ENCODE data around the gene SLC13A3.

Gene SLC13A3

DNA sequence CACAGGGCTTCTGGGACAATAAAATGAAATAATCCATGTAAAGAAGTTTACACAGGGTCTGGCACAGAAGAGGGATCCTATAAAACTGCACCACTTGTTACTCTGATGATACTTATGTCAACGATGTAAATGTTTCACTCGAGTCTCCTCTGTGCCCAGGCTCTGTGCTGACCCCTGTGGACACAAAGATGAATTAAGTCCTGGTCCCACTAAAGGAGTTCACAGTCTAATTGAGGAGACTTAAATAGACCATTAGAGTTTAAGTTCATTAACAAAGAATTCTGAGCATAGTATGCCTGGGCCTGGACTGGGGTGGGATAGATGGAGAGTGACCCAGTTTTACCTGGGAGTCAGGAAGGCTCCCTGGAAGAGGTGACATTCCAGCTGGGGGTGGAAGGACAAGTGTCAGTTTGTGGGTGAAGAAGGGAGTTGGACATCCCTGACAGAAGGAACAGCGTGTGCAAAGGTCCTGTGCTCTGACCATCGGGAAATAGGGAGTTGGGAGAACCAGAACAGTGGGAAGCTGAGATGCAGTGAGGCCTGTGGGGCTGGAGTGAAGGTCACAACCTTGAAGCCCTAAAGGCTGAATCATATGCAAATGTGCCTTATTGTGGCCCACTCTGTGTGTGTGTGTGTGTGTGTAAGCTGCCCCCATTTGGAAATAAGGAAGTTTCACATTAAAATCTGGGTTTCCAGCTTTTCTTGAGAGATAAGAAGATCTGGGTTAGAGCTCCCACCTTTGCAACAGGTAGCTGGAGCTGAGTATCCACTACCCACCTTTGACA is 101.9 kb downstream of the SLC13A3 start:
- H3K4me3 ChIP-seq (ENCODE audit: control insufficient read depth, low read depth, low read length) = no peak overlapping the region
- no peak for DNase-seq (ENCODE audit: low read depth)
- TF ChIP-seq, protein P1, sequence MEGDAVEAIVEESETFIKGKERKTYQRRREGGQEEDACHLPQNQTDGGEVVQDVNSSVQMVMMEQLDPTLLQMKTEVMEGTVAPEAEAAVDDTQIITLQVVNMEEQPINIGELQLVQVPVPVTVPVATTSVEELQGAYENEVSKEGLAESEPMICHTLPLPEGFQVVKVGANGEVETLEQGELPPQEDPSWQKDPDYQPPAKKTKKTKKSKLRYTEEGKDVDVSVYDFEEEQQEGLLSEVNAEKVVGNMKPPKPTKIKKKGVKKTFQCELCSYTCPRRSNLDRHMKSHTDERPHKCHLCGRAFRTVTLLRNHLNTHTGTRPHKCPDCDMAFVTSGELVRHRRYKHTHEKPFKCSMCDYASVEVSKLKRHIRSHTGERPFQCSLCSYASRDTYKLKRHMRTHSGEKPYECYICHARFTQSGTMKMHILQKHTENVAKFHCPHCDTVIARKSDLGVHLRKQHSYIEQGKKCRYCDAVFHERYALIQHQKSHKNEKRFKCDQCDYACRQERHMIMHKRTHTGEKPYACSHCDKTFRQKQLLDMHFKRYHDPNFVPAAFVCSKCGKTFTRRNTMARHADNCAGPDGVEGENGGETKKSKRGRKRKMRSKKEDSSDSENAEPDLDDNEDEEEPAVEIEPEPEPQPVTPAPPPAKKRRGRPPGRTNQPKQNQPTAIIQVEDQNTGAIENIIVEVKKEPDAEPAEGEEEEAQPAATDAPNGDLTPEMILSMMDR (IDR thresholded peaks at IDR 0.05; ENCODE audit: control insufficient read depth, insufficient read depth, low read depth, low read length, missing control alignments) = no peak

DNA sequence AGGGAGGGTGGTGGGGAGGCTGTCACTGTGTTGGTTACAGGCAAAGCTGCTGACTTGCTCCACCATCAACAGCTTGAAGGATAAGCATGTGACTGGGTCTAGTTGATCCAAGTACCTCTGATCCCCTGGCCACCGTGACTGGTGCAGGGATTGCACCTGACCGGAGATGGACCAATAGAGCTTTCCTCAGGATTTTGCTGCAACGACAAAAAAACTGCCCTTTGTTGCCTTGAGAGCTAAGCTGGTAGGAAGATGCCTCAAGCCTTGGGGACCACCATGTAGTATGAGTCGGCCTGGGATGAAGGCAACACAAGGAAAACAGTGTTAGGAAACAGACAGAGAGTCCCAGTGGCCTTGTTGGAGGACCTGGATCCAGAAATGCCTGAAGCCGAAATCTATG is 102.6 kb downstream of the SLC13A3 start:
- TF ChIP-seq, protein P1 (IDR thresholded peaks at IDR 0.05; ENCODE audit: control insufficient read depth, insufficient read depth, low read depth, low read length, missing control alignments) = no peak
- DNase-seq (ENCODE audit: low read depth) = no peak

DNA sequence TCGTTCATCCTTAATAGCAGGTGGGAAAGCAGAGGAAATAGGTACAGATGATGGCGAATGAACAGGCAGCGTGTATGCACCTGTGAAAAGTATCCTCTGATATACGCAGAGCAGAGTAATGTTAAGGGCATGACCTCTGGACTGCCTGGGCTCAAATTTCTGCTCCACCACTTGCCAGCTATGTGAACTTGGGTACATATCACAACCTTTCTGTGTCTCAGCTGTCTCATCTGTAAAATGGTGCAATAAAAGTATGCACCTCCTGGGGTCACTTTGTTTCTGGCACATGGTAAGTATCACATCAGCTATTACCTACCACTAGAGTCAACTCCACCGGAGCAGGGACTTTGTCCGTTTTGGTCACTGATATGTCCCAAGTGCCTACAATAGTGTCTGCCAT is 103.3 kb downstream of the SLC13A3 start:
- no peak for DNase-seq (ENCODE audit: low read depth)
- TF ChIP-seq, protein P1 (IDR thresholded peaks at IDR 0.05; ENCODE audit: control insufficient read depth, insufficient read depth, low read depth, low read length, missing control alignments) = no peak
- H3K4me3 ChIP-seq (ENCODE audit: control insufficient read depth, low read depth, low read length) = no peak overlapping the region

More for the DNA sequence above, 102.6 kb downstream of the SLC13A3 start:
- no peak overlapping the region for H3K4me3 ChIP-seq (ENCODE audit: control insufficient read depth, low read depth, low read length)

DNA sequence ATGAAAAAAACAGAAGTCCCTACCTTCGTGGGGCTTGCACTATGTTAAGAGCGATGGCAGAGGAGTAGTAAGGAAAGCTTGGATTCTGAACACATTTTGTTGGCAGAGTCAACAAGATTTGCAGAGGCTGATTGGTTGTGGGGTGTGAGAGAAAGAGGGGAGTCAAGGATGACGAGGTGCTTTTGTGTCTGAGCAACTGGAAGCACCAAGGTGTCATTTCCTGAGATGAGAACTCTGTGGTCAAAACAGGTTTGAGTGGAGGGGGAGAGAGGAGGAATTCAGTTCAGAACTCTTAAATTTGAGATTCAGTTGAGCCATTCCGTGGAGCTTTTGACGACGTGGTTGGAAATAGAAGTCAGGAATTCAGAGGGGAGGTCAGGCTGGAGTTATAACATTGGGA is 104.3 kb downstream of the SLC13A3 start:
- DNase-seq (ENCODE audit: low read depth) = no peak
- no peak overlapping the region for H3K4me3 ChIP-seq (ENCODE audit: control insufficient read depth, low read depth, low read length)
- TF ChIP-seq, protein P1 (IDR thresholded peaks at IDR 0.05; ENCODE audit: control insufficient read depth, insufficient read depth, low read depth, low read length, missing control alignments) = no peak

DNA sequence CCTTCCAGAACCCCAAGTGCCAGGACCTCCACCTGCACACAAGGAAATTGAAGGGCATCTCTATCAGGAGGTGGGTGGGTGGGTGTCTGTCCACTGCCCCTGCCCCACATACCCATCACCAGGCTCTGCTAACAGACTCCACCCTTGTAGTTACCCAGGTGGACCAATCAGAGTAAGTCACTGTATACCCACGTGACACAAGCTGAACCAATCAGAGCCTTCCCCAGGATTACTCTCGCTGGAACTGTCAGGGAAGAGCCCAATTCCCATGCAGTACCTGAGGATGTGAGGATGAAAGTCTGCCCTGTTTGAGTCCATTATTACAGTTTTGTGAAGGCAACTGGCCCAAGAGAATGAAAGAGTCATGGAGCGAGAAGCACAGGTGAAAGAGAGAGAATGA is 105.0 kb downstream of the SLC13A3 start:
- no peak for DNase-seq (ENCODE audit: low read depth)
- TF ChIP-seq, protein P1 (IDR thresholded peaks at IDR 0.05; ENCODE audit: control insufficient read depth, insufficient read depth, low read depth, low read length, missing control alignments) = no peak
- H3K4me3 ChIP-seq (ENCODE audit: control insufficient read depth, low read depth, low read length) = no peak overlapping the region

DNA sequence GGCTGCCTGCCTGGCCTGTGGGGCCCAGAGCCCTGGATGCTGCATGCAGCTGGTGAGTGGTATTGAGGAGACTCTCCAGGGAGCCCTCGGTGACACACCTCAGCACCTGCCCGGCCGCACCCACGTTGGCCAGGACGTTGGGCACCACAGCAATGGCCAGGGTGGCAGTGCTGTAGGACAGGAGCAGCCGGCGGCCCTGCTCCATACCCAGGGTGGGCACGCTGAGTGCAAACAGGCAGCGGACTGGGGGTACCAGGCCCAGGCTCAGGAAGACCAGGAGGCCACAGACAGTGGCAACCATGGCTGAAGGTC is 105.5 kb downstream of the SLC13A3 start:
- H3K4me3 ChIP-seq (ENCODE audit: control insufficient read depth, low read depth, low read length) = no peak overlapping the region
- no peak for DNase-seq (ENCODE audit: low read depth)
- TF ChIP-seq, protein P1 (IDR thresholded peaks at IDR 0.05; ENCODE audit: control insufficient read depth, insufficient read depth, low read depth, low read length, missing control alignments) = no peak

All from AG09309 (cell line).